Measurements from ENCODE around the gene SYCN.

- TF ChIP-seq POLR2A (IDR thresholded peaks at IDR 0.05) (no peak), CTCF (IDR thresholded peaks at IDR 0.05) (no peak)
These were observed 43.0 kb upstream of the SYCN start for GRCh38 chr19:39246951-39247669.

Measured in tibial nerve (tissue), 3 donors.